Nephron (organoid): ENCODE measurements around the gene NDUFAF8.

Experiments used
- H3K27ac Mint-ChIP-seq, 3 experiments: 2 replicates each; pipeline ENCODE4 v1.8.0; 2020; ENCODE audit warnings: mixed read lengths in 3 of 3, mild to moderate bottlenecking in 2 of 3, moderate library complexity in 1 of 3
- H3K27me3 Mint-ChIP-seq: 2 replicates; pipeline ENCODE4 v1.8.0; 2021; ENCODE audit warnings: low read depth, mild to moderate bottlenecking, moderate library complexity, mixed read lengths
- H3K36me3 Mint-ChIP-seq: 2 replicates; pipeline ENCODE4 v1.8.0; 2020; ENCODE audit warnings: low read depth, mixed read lengths
- H3K4me1 Mint-ChIP-seq: 2 replicates; pipeline ENCODE4 v1.8.0; 2020; ENCODE audit warnings: mixed read lengths
- H3K4me3 Mint-ChIP-seq, 3 experiments: 2 replicates each; pipeline ENCODE4 v1.8.0; 2020; ENCODE audit warnings: mild to moderate bottlenecking in 3 of 3, mixed read lengths in 3 of 3, moderate library complexity in 2 of 3
- H3K9me3 Mint-ChIP-seq: 2 replicates; pipeline ENCODE4 v1.8.0; 2020; ENCODE audit warnings: mixed read lengths
- CTCF ChIP-seq, 3 experiments: fragments of 200-600 bp; sonication (generic); IDR thresholded peaks; one replicate each; pipeline ENCODE4 v1.5.0; 2021; ENCODE audit warnings: antibody characterized with exemption in 3 of 3; ENCODE audit not compliant: unreplicated experiment in 3 of 3

Gene NDUFAF8

DNA sequence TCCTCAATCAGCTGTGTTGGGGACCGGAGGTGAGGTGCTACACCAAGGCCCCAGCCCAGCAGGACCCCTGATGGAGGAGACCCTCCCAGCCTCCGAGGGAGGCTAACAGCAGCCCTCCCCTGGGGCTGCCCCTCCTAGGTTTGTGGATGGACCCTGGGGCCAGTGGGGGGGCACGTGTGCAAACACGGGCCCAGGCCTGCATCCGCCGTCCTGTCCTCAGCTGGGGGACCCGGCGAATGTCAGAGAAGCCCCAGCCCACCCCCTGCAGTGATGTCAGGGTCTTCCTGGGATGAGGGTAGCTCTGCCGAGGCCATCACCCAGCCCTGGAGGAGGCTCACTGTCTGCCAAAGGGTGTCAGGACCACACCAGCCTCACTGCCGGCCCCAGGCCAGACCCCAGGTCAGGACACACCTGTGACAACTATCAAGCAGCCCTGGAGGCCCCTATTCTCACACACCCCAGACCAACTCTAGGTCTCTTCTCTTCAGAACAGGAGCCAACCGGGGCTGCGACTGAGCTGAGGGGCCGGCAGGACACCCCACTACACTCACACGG, 43.1 kb upstream of the NDUFAF8 start:
- Mint-ChIP-seq H3K9me3 (no peaks in the 10 kb centered on the region), H3K36me3 (peaks cover 8% of the 10 kb centered on the region)
- no peak for TF ChIP-seq CTCF (IDR thresholded peaks at IDR 0.05; ENCODE audit: unreplicated experiment in 3 of 3)

DNA sequence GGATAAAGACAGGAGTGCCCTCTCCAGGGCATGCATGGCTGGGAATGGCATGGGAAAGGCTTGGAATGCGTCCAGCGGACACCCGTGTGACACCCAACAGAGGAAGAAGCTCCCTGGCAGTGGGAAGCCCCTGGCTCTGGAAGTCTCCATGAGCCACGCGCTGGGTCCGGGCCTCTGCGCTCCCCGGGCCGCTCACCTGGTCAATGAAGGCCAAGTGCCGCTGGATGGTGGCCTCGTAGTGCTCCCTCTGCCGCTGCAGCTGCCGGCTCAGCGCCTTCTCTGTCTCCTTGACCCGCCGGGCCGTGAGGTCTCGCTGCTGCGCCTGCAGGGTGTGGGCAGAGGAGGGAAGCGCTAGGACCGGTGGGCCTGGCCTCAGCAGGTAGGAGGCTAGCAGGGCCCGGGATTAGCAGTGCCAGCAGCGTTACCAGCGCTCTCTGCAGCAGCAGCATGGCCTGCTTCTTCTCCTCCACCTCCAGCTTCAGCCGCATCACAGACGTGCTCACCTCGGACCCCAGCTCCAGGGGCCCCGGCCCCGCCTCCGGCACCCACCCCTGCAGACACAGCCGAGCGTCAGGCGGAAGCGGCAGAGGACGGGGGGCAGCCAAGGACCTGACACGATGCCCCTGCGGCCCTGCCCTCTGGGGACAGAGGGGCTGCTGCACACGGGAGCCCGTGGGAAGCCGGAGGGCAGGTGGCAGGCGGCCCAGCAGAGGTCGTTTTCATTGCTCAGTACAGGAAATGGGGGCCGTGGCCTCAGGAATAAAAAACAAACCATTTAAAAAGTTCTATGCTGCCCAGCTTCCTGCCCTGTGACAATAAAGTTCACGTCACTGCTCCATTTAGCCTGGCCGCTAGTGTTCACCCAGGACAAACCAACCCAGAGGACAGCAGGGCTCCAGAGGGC, 42.4 kb upstream of the NDUFAF8 start:
- Mint-ChIP-seq H3K36me3 (peaks cover 8% of the 10 kb centered on the region), H3K4me1 (no peaks in the 10 kb centered on the region), H3K9me3 (no peaks in the 10 kb centered on the region), H3K4me3 (no peak overlapping the region), H3K27ac (no peak overlapping the region), H3K27me3 (no peaks in the 10 kb centered on the region)
- TF ChIP-seq CTCF (IDR thresholded peaks at IDR 0.05; ENCODE audit: unreplicated experiment in 3 of 3): no peak

More for the DNA sequence above, 43.1 kb upstream of the NDUFAF8 start:
- Mint-ChIP-seq H3K27ac (no peak overlapping the region), H3K4me1 (no peaks in the 10 kb centered on the region), H3K4me3 (no peak overlapping the region), H3K27me3 (no peaks in the 10 kb centered on the region)

- Mint-ChIP-seq H3K27me3 (no peaks in the 10 kb centered on the region), H3K4me3 (no peak overlapping the region), H3K27ac (no peak overlapping the region), H3K4me1 (no peaks in the 10 kb centered on the region), H3K9me3 (no peaks in the 10 kb centered on the region), H3K36me3 (peaks cover 8% of the 10 kb centered on the region)
- no peak for TF ChIP-seq CTCF (IDR thresholded peaks at IDR 0.05; ENCODE audit: unreplicated experiment in 3 of 3)
Observed at GRCh38 chr17:81197409-81197795, 41.7 kb upstream of the NDUFAF8 start.

GRCh38 chr17:81197831-81198490, 41.2 kb upstream of the NDUFAF8 start:
- no peak for TF ChIP-seq CTCF (IDR thresholded peaks at IDR 0.05; ENCODE audit: unreplicated experiment in 3 of 3)
- H3K36me3 Mint-ChIP-seq: peaks cover 8% of the 10 kb centered on the region
- no peaks in the 10 kb centered on the region for H3K27me3 Mint-ChIP-seq
- H3K27ac Mint-ChIP-seq: no peak overlapping the region
- no peaks in the 10 kb centered on the region for H3K9me3 Mint-ChIP-seq
- H3K4me3 Mint-ChIP-seq: no peak overlapping the region
- H3K4me1 Mint-ChIP-seq: no peaks in the 10 kb centered on the region

- Mint-ChIP-seq H3K27me3 (no peaks in the 10 kb centered on the region), H3K4me1 (no peaks in the 10 kb centered on the region), H3K27ac (no peak overlapping the region), H3K4me3 (no peak overlapping the region), H3K9me3 (no peaks in the 10 kb centered on the region), H3K36me3 (peaks cover 8% of the 10 kb centered on the region)
- TF ChIP-seq CTCF (IDR thresholded peaks at IDR 0.05; ENCODE audit: unreplicated experiment in 3 of 3): no peak
Observed at GRCh38 chr17:81198826-81199481, 40.2 kb upstream of the NDUFAF8 start.
